NCI-H2196 treated with DMSO at 0.1 percent for 48 hours (cell line): ENCODE measurements around the gene PARP16.

ENCODE experiments used
- DNase-seq: peaks from one replicate; lab custom pipeline; 2025; ENCODE audit not compliant: unreplicated experiment; lab: John Stamatoyannopoulos, UW

PARP16 gene

GRCh38 chr15:65286704-65287519, at the start of gene PARP16:
PARP16 (minus strand) TSS chr15:65286883; CDS start chr15:65286426, 457 bp downstream.
- DNase-seq = peak; percentile 81

- no peak for DNase-seq
Observed at GRCh38 chr15:65335278-65336055, 48.8 kb upstream of the PARP16 start.

GRCh38 chr15:65334586-65335231, 48.0 kb upstream of the PARP16 start:
- DNase-seq = no peak

- DNase-seq = no peak
Observed at GRCh38 chr15:65333856-65334255, 47.2 kb upstream of the PARP16 start.

- no peak for DNase-seq
Observed at GRCh38 chr15:65333148-65333820, 46.6 kb upstream of the PARP16 start.

- DNase-seq = no peak
Observed at GRCh38 chr15:65332391-65333147, 45.9 kb upstream of the PARP16 start.

- no peak for DNase-seq
Observed at GRCh38 chr15:65331811-65332210, 45.1 kb upstream of the PARP16 start.

GRCh38 chr15:65330934-65331645, 44.4 kb upstream of the PARP16 start:
- no peak for DNase-seq

GRCh38 chr15:65329984-65330735, 43.5 kb upstream of the PARP16 start:
- no peak for DNase-seq

GRCh38 chr15:65329288-65329983, 42.8 kb upstream of the PARP16 start:
- DNase-seq = no peak

GRCh38 chr15:65328506-65329287, 42.0 kb upstream of the PARP16 start:
- no peak for DNase-seq

GRCh38 chr15:65327651-65328393, 41.1 kb upstream of the PARP16 start:
- DNase-seq = no peak

- DNase-seq = no peak
Observed at GRCh38 chr15:65326818-65327217, 40.1 kb upstream of the PARP16 start.

- DNase-seq = peak; percentile 13
Observed at GRCh38 chr15:65326117-65326526, 39.4 kb upstream of the PARP16 start.

- DNase-seq = peak; percentile 54
Observed at GRCh38 chr15:65323071-65323511, 36.4 kb upstream of the PARP16 start.

- DNase-seq = peak; percentile 37
Observed at GRCh38 chr15:65318870-65319356, 32.2 kb upstream of the PARP16 start.
